K562 (cell line): Measurements from ENCODE around the gene SCAPER. TPM values are rescaled to one million over a fixed set of nuclear protein-coding genes. Genes with fewer than 3 reads are reported as not detected.

Experiments
- BRD9 ChIP-seq: fragments of 450-650 bp; IDR thresholded peaks from 2 replicates; pipeline ENCODE4 v1.6.1; 2018; ENCODE audit warnings: low read depth; ENCODE audit not compliant: partially characterized antibody
- CBX2 ChIP-seq: fragments of 200-600 bp; sonication (generic); IDR thresholded peaks from one replicate; pipeline ENCODE4 v1.6.1; 2012; ENCODE audit warnings: mild to moderate bottlenecking, low read length, inconsistent platforms; ENCODE audit not compliant: insufficient read depth, poor library complexity, severe bottlenecking
- CGGBP1 ChIP-seq: fragments of 250-450 bp; sonication (Bioruptor Pico); IDR thresholded peaks from 2 replicates; pipeline ENCODE4 v1.9.0; 2021; ENCODE audit warnings: mild to moderate bottlenecking
- CXXC5 ChIP-seq: fragments of 250-450 bp; sonication (Bioruptor Pico); IDR thresholded peaks from 2 replicates; pipeline ENCODE4 v1.8.0; 2022; ENCODE audit warnings: inconsistent platforms, mild to moderate bottlenecking, moderate library complexity
- DLX4 ChIP-seq: fragments of 250-450 bp; sonication (Bioruptor Pico); IDR thresholded peaks from 2 replicates; pipeline ENCODE4 v1.6.1; 2021; ENCODE audit warnings: mild to moderate bottlenecking
- E2F1 ChIP-seq: sonication (generic); formaldehyde crosslinking; IDR thresholded peaks from 2 replicates; pipeline ENCODE4 v1.8.1; 2023; ENCODE audit warnings: mild to moderate bottlenecking, missing genetic modification reagents, moderate library complexity
- ELF1 ChIP-seq: fragments of 200-800 bp; sonication (Bioruptor generic); IDR thresholded peaks from 2 replicates; pipeline ENCODE4 v1.6.1; 2016; ENCODE audit warnings: missing genetic modification characterization, missing compliant biosample characterization
- ETV1 ChIP-seq: fragments of 450-650 bp; conservative IDR thresholded peaks from 2 replicates; pipeline ENCODE4 v1.6.1; 2016; ENCODE audit warnings: missing genetic modification characterization, control low read depth, low read depth, missing compliant biosample characterization
- GABPB1 ChIP-seq: sonication (generic); formaldehyde crosslinking; IDR thresholded peaks from 2 replicates; pipeline ENCODE4 v1.8.0; 2022; ENCODE audit warnings: mild to moderate bottlenecking, missing genetic modification reagents
- L3MBTL2 ChIP-seq: fragments of 450-650 bp; IDR thresholded peaks from 2 replicates; pipeline ENCODE4 v1.6.1; 2016; ENCODE audit warnings: mild to moderate bottlenecking, moderate library complexity
- MAFK ChIP-seq: IDR thresholded peaks from 2 replicates; pipeline ENCODE4 v1.6.1; 2011; ENCODE audit warnings: low read length, improper control_type of control experiment
- MEIS2 ChIP-seq: fragments of 450-650 bp; IDR thresholded peaks from 2 replicates; pipeline ENCODE4 v1.6.1; 2014; ENCODE audit warnings: mild to moderate bottlenecking; ENCODE audit not compliant: partially characterized antibody
- MTA3 ChIP-seq: fragments of 450-650 bp; formaldehyde crosslinking; IDR thresholded peaks from 2 replicates; pipeline ENCODE4 v1.6.1; 2017; ENCODE audit warnings: mild to moderate bottlenecking, borderline replicate concordance
- NRF1 ChIP-seq, 2 experiments: fragments of 450-650 bp; IDR thresholded peaks in 1 of 2; conservative IDR thresholded peaks in 1 of 2; 2 replicates each; pipeline ENCODE4 v1.6.1; 2014; ENCODE audit warnings: mild to moderate bottlenecking in 2 of 2
- RBBP5 ChIP-seq: fragments of 200-600 bp; sonication (generic); IDR thresholded peaks from 2 replicates; pipeline ENCODE4 v1.6.1; 2012; ENCODE audit warnings: borderline replicate concordance, mild to moderate bottlenecking, low read length, control low read depth, inconsistent platforms; ENCODE audit not compliant: insufficient read depth, poor library complexity, severe bottlenecking
- RBM25 ChIP-seq: fragments of 200-400 bp; formaldehyde crosslinking; IDR thresholded peaks from 2 replicates; pipeline ENCODE4 v1.6.1; 2018; ENCODE audit warnings: low read length, low read depth, moderate library complexity; ENCODE audit not compliant: severe bottlenecking
- RCOR1 ChIP-seq, 2 experiments: IDR thresholded peaks; 2 replicates each; pipeline ENCODE4 v1.6.1; 2012; ENCODE audit warnings: low read depth in 2 of 2, low read length in 2 of 2, borderline replicate concordance in 1 of 2, improper control_type of control experiment in 1 of 2
- RNF2 ChIP-seq: sonication (generic); IDR thresholded peaks from 2 replicates; pipeline ENCODE4 v1.6.1; 2016
- SMARCA4 ChIP-seq: fragments of 450-650 bp; IDR thresholded peaks from 2 replicates; pipeline ENCODE4 v1.6.1; 2016
- SP2 ChIP-seq: IDR thresholded peaks from 2 replicates; pipeline ENCODE4 v1.6.1; 2011; ENCODE audit warnings: mild to moderate bottlenecking, low read depth, low read length, moderate library complexity; ENCODE audit not compliant: poor library complexity, severe bottlenecking; ENCODE audit errors: extremely low read depth
- SRF ChIP-seq, 2 experiments: fragments of 250-450, 450-650 bp in 1 of 2; sonication (Bioruptor Pico) in 1 of 2; sonication (generic) in 1 of 2; formaldehyde crosslinking; IDR thresholded peaks; 2 replicates each; pipeline versions ENCODE4 v1.5.0 to v1.5.1; 2020 to 2022; ENCODE audit warnings: mild to moderate bottlenecking in 1 of 2, missing genetic modification reagents in 1 of 2
- TAF1 ChIP-seq: IDR thresholded peaks from 2 replicates; pipeline ENCODE4 v1.6.1; 2011; ENCODE audit warnings: mild to moderate bottlenecking, low read length, moderate library complexity; ENCODE audit not compliant: insufficient read depth, control insufficient read depth, severe bottlenecking; ENCODE audit errors: extremely low read depth
- ZC3H8 ChIP-seq: fragments of 450-650 bp; IDR thresholded peaks from 2 replicates; pipeline ENCODE4 v1.6.1; 2017
- ZNF764 ChIP-seq: fragments of 250-450 bp; sonication (Bioruptor Pico); IDR thresholded peaks from 2 replicates; pipeline ENCODE4 v1.4.0; 2020; ENCODE audit warnings: low read depth, mild to moderate bottlenecking, moderate library complexity
- ZNF77 ChIP-seq: fragments of 250-450 bp; sonication (Bioruptor Pico); IDR thresholded peaks from 2 replicates; pipeline ENCODE4 v1.5.0; 2020
- ZNF79 ChIP-seq: fragments of 250-450 bp; sonication (Bioruptor Pico); IDR thresholded peaks from 2 replicates; pipeline ENCODE4 v1.4.0; 2020; ENCODE audit warnings: low read depth, mild to moderate bottlenecking, moderate library complexity
- polyA plus RNA-seq, 8 experiments: library from polyadenylated mRNA; depleted of rRNA in 4 of 8; stranded (reverse) in 5 of 8; unstranded in 3 of 8; fragments of >200 nt; fragmentation: Nextera tagmentation in 2 of 8; fragmentation: Illumina TruSeq in 1 of 8; extraction: Ambion mirVana in 2 of 8; extraction: Trizol in 1 of 8; gene quantifications; 2 replicates each; pipeline versions ENCODE4 v1.2.1 to v1.2.3, GENCODE V29; 2011 to 2014; ENCODE audit warnings: inconsistent platforms in 1 of 8, missing spikeins in 1 of 8
- total RNA-seq, 7 experiments: library from RNA; depleted of rRNA in 6 of 7; stranded (reverse); fragments of >200 nt in 6 of 7; fragmentation: Illumina TruSeq in 2 of 7; extraction: Trizol in 2 of 7; gene quantifications; 2 replicates each; pipeline versions ENCODE4 v1.2.1 to v1.2.3, GENCODE V29; 2011 to 2021; ENCODE audit warnings: low replicate concordance in 1 of 7

SCAPER gene
- total and polyA plus RNA-seq, 9 of the 15 experiments (the other 6 are each of a cell fraction or from before 2014, with no cell fraction given) = 1.3 to 5.7 (median 3.2) TPM

- TF ChIP-seq MAFK = no peak; the same call in 1 of the 2 replicates
- peak; percentile 95 for TF ChIP-seq TAF1
- TF ChIP-seq BRD9 = peak; percentile 34
- TF ChIP-seq CGGBP1 = peak; percentile 57; the same call in 1 of the 2 replicates
- peak; percentile 78 for TF ChIP-seq GABPB1
- TF ChIP-seq RNF2 = peak; percentile 59; the same call in 1 of the 2 replicates
- no peak for TF ChIP-seq ZNF79 (CRISPR knock-in tag)
- TF ChIP-seq E2F1 = peak; percentile 84
- no peak for TF ChIP-seq ZNF77 (CRISPR knock-in tag)
- TF ChIP-seq ELF1 (tag) = peak; percentile 28; the same call in 1 of the 2 replicates
- TF ChIP-seq RBBP5 = peak; percentile 84
- TF ChIP-seq DLX4 = no peak
- peak; percentile 10 for TF ChIP-seq MEIS2
- TF ChIP-seq RBM25 = peak; percentile 99
- TF ChIP-seq SMARCA4 = 0 out of 2 replicates have a peak, but pooled peaks have one; percentile 21
- no peak for TF ChIP-seq ZC3H8
- no peak for TF ChIP-seq CBX2
- TF ChIP-seq L3MBTL2 = peak; percentile 96
- peak; percentile 92 to 93 for TF ChIP-seq NRF1 (conservative IDR thresholded peaks at IDR 0.05 in 1 of 2, IDR thresholded peaks at IDR 0.05 in 1 of 2)
- peak; percentile 81 for TF ChIP-seq MTA3
- TF ChIP-seq CXXC5 (CRISPR knock-in tag) = peak; percentile 93
- peak in 1 of 2 experiments; percentile 66; a peak in 1 of 4 replicates for TF ChIP-seq RCOR1 (IDR thresholded peaks at IDR 0.05; ENCODE audit: borderline replicate concordance in 1 of 2, low read depth in 2 of 2, low read length in 2 of 2)
- no peak for TF ChIP-seq SP2
- TF ChIP-seq ETV1 (tag) = no peak; the same call in 1 of the 2 replicates
- TF ChIP-seq ZNF764 = 0 out of 2 replicates have a peak, but pooled peaks have one; percentile 39
- peak in 1 of 2 experiments; percentile 46; a peak in 2 of 4 replicates for TF ChIP-seq SRF (CRISPR knock-in tag; IDR thresholded peaks at IDR 0.05)
Measured at GRCh38 chr15:76311100-76311953, 593.8 kb downstream of the SCAPER start, which contains the start of gene ETFA (continued).
